Breast epithelium (tissue), 3 donors: Measurements from ENCODE around the gene TRMT2A.

ENCODE experiments used
- POLR2A ChIP-seq: fragments of 450-650 bp; IDR thresholded peaks from one replicate; pipeline ENCODE4 v1.6.1; 2016; ENCODE audit warnings: antibody characterized with exemption, mild to moderate bottlenecking, moderate library complexity
- TF ChIP-seq, protein P1 (sequence below), 3 donors: fragments of 450-650 bp; IDR thresholded peaks; one replicate each; pipeline ENCODE4 v1.5.1; 2016 to 2017; ENCODE audit warnings: antibody characterized with exemption in 3 of 3, mild to moderate bottlenecking in 3 of 3, moderate library complexity in 3 of 3

- TF ChIP-seq, protein P1, sequence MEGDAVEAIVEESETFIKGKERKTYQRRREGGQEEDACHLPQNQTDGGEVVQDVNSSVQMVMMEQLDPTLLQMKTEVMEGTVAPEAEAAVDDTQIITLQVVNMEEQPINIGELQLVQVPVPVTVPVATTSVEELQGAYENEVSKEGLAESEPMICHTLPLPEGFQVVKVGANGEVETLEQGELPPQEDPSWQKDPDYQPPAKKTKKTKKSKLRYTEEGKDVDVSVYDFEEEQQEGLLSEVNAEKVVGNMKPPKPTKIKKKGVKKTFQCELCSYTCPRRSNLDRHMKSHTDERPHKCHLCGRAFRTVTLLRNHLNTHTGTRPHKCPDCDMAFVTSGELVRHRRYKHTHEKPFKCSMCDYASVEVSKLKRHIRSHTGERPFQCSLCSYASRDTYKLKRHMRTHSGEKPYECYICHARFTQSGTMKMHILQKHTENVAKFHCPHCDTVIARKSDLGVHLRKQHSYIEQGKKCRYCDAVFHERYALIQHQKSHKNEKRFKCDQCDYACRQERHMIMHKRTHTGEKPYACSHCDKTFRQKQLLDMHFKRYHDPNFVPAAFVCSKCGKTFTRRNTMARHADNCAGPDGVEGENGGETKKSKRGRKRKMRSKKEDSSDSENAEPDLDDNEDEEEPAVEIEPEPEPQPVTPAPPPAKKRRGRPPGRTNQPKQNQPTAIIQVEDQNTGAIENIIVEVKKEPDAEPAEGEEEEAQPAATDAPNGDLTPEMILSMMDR (IDR thresholded peaks at IDR 0.05) = no peak
- no peak for TF ChIP-seq POLR2A
Measured at GRCh38 chr22:20083157-20083890, 33.7 kb downstream of the TRMT2A start.
